Suppressor macrophage treated with lipopolysaccharide for 4 hours (primary cell): ENCODE measurements around the gene PATE4.

Source experiments
- DNase-seq: peaks from one replicate; pipeline ENCODE4 v3.0.0-alpha.2; 2020

Gene PATE4

GRCh38 chr11:125887373-125888324 is 54.5 kb downstream of the PATE4 start, which contains the start of gene HYLS1:
Gene HYLS1 (plus strand): TSS chr11:125887668. CDS start chr11:125899369, 11,701 bp downstream.
- DNase-seq = peak; percentile 98
